HAP-1 (cell line): Measurements from ENCODE around the gene KMT2A.
A peak's percentile ranks its signal among the peaks of the same experiment; 100 is the strongest.
"Not testable (repeated sequence)": the region's sequence is repeated elsewhere in the genome, so short reads cannot be mapped to it uniquely, and the experiment has no call there.

Experiments used
- DNase-seq, 2 experiments: peaks; one replicate each; pipeline ENCODE4 v3.0.0-alpha.2; 2016 to 2020; ENCODE audit warnings: low spot score in 2 of 2
- H3K27me3 ChIP-seq: fragments of 250-450 bp; sonication (Bioruptor Pico); 2 replicates; pipeline ENCODE4 v1.5.1; 2020; ENCODE audit warnings: low read depth, mild to moderate bottlenecking, moderate library complexity
- H3K36me3 ChIP-seq: fragments of 250-450 bp; sonication (Bioruptor Pico); replicated peaks from 2 replicates; pipeline ENCODE4 v1.5.1; 2020; ENCODE audit warnings: mild to moderate bottlenecking
- H3K4me1 ChIP-seq: fragments of 250-450 bp; sonication (Bioruptor Pico); 2 replicates; pipeline ENCODE4 v1.5.1; 2020; ENCODE audit warnings: mild to moderate bottlenecking
- H3K4me3 ChIP-seq: fragments of 250-450 bp; sonication (Bioruptor Pico); 2 replicates; pipeline ENCODE4 v1.5.1; 2020; ENCODE audit warnings: mild to moderate bottlenecking, moderate library complexity
- H3K9me3 ChIP-seq: fragments of 250-450 bp; sonication (Bioruptor Pico); 2 replicates; pipeline ENCODE4 v1.5.1; 2020; ENCODE audit warnings: mild to moderate bottlenecking, moderate library complexity
- in situ Hi-C: fragments of 300-500 bp; cut with MboI; formaldehyde crosslinking; loops from 3 replicates; pipeline ENCODE4 v1.14.3; 2020; ENCODE audit warnings: low sequenced_read_pairs, inconsistent platforms, mixed read lengths

Gene KMT2A

DNA sequence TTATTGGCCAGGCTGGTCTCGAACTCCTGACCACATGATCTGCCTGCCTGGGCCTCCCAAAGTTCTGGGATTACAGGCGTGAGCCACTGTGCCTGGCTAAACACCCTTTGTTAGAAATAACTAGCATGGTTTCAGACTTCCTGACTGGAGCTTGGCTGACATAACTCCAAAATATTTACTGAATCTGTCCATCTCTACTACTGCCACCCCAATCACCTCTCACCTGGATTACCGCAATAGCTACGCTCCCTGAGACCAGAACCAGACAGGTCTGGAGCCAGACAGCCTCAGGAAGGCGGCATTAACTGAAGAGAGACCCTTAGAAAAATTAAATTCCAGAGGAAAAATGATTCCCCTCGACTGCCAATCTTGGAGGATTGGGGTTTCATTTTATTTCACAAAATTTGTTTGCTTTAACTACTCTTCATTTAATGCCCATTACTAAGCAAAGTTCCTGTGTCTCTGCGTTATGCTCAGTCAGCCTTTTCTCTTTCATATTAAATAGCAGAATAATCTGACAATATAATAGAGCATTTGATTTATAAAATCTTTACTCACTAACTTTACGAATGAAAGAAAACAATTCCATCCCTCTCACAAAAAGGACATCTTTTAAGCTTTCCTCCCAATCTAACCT, 107.8 kb downstream of the KMT2A start:
- Histone ChIP-seq H3K36me3 (no peaks in the 10 kb centered on the region), H3K4me1 (no peaks in the 10 kb centered on the region), H3K27me3 (no peaks in the 10 kb centered on the region), H3K4me3 (no peak overlapping the region), H3K9me3 (no peaks in the 10 kb centered on the region)
- in situ Hi-C loops = no loop called here
- no peak for DNase-seq

DNA sequence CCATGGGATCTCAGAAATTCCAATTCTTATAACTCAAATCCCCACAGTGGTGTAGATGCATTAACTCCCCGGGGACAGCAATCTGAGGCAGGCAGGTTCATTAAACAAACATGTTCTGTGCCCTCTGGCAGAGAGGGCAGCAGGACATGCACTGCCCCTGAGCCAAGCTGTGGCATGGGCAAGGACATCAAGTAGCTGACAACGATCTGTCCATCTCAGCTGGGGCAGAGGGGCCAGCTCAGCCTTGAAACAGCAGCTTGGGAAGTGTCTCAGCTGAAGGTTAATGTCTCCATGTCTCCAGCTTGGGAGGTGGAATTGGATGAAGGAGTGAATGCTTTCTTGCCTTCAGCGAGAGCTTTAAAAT, 108.3 kb downstream of the KMT2A start:
- Histone ChIP-seq H3K9me3 (no peaks in the 10 kb centered on the region), H3K27me3 (no peaks in the 10 kb centered on the region), H3K36me3 (no peaks in the 10 kb centered on the region), H3K4me1 (no peaks in the 10 kb centered on the region), H3K4me3 (no peak overlapping the region)
- in situ Hi-C loops = no loop called here
- DNase-seq = no peak

DNA sequence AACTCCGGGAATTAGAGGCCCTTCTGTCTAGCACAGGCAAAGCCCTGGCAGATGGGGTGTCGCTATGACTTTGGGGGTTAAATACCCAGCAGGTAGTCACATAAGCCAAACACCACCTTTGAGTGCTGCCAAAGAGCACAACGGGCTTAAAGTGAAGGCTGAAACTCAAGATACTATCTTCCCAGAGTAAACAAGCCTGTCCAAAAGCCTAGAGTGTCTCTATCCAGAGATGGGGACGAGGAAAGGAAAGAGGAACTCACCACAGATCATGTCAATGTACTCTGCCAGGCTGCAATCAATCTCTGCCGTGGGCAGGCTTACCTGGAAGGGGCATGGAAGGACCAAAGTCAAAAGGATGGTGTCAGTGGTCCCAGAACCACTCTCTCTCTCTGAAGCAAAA, 109.2 kb downstream of the KMT2A start:
- Histone ChIP-seq H3K4me3 (no peak overlapping the region), H3K36me3 (no peaks in the 10 kb centered on the region), H3K9me3 (no peaks in the 10 kb centered on the region), H3K27me3 (no peaks in the 10 kb centered on the region), H3K4me1 (no peaks in the 10 kb centered on the region)
- no peak for DNase-seq
- in situ Hi-C loops = no loop called here

- in situ Hi-C loops = no loop called here
- H3K9me3 ChIP-seq = no peaks in the 10 kb centered on the region
- no peaks in the 10 kb centered on the region for H3K4me1 ChIP-seq
- H3K4me3 ChIP-seq = no peak overlapping the region
- H3K36me3 ChIP-seq = peaks cover 2% of the 10 kb centered on the region; the same call in 1 of the 2 replicates
- no peak for DNase-seq
- no peaks in the 10 kb centered on the region for H3K27me3 ChIP-seq
Observed at GRCh38 chr11:118547132-118547531, 110.8 kb downstream of the KMT2A start.

DNA sequence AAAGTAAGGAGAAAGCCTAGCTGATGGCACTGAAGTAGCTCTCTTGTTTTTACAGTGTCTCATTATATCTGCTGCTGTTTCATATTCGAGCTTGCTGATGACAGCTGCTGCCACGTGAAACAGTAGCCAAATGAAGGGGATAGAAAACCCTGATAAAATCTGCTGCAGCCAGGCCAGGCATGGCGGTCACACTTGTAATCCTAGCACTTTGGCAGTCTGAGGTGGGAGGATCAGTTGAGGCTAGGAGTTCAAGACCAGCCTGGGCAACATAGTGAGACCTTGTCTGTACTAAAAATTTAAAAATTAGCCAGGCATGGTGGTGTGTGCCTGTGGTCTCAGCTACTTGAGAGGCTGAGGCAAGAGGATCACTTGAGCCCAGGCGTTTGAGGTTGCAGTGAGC, 116.0 kb downstream of the KMT2A start:
- Histone ChIP-seq H3K4me3 (no peak overlapping the region), H3K36me3 (peaks cover 12% of the 10 kb centered on the region), H3K27me3 (no peaks in the 10 kb centered on the region), H3K4me1 (no peaks in the 10 kb centered on the region), H3K9me3 (no peaks in the 10 kb centered on the region)
- in situ Hi-C loops = no loop called here
- DNase-seq = no peak

DNA sequence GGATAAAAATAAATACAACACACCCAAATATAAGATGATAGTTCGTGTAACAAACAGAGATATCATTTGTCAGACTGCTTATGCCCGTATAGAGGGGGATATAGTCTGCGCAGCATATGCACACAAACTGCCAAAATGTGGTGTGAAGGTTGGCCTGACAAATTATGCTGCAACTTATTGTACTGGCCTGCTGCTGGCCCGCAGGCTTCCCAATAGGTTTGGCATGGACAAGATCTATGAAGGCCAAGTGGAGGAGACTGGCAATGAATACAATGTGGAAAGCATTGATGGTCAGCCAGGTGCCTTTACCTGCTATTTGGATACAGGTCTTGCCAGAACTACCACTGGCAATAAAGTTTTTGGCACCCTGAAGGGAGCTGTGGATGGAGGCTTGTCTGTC, 124.5 kb downstream of the KMT2A start:
- Histone ChIP-seq H3K4me1 (no peaks in the 10 kb centered on the region), H3K9me3 (no peaks in the 10 kb centered on the region), H3K36me3 (peaks cover 4% of the 10 kb centered on the region; the same call in 1 of the 2 replicates), H3K27me3 (no peaks in the 10 kb centered on the region), H3K4me3 (no peak overlapping the region)
- in situ Hi-C loops = no loop called here
- DNase-seq = no peak

- DNase-seq = no peak
- Histone ChIP-seq H3K27me3 (no peaks in the 10 kb centered on the region), H3K36me3 (peaks cover 4% of the 10 kb centered on the region; the same call in 1 of the 2 replicates), H3K4me3 (no peak overlapping the region), H3K4me1 (no peaks in the 10 kb centered on the region; the same call in 1 of the 2 replicates), H3K9me3 (no peaks in the 10 kb centered on the region)
- in situ Hi-C loops = no loop called here
Observed at GRCh38 chr11:118565051-118565450, 128.8 kb downstream of the KMT2A start.

DNA sequence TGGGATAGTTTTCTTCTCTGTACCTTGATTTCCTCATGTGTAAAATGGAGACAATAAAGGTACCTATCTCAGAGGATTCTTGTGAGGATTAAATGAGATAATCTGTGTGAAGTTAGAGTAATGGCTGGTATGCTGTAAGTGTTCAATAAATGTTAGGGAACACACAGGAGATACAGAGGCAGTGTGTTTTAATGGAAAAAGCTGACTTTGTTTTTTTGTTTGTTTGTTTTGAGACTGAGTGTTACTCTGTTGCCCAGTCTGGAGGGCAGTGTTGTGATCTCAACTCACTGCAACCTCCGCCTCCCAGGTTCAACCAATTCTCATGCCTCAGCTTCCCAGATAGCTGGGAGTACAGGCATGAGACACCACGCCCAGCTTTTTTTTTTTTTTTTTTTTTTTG, 133.4 kb downstream of the KMT2A start:
- Histone ChIP-seq H3K36me3 (peaks cover 7% of the 10 kb centered on the region; the same call in 1 of the 2 replicates), H3K9me3 (no peaks in the 10 kb centered on the region), H3K4me1 (peaks cover 10% of the 10 kb centered on the region), H3K27me3 (no peaks in the 10 kb centered on the region), H3K4me3 (no peak overlapping the region)
- no peak for DNase-seq
- in situ Hi-C loops = no loop called here

DNA sequence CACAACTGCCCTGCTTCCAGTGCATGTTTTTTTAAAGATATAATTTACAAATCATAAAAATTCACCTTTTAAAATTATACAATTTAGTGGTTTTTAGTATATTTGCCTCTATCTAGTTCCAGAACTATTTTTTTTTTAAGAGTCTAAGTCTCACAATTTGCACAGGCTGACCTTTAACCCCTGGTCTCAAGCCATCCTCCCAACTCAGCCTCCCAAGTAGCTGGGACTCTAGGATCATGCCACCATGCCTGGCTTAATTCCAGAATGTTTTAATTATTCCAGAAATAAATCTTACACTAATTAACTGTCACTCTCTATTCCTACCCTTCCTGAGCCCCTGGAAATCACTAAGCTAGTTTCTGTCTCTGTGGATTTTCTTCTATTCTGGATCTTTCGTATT, 134.5 kb downstream of the KMT2A start:
- peaks cover 7% of the 10 kb centered on the region; the same call in 1 of the 2 replicates for H3K36me3 ChIP-seq
- H3K9me3 ChIP-seq = no peaks in the 10 kb centered on the region
- H3K27me3 ChIP-seq = no peaks in the 10 kb centered on the region
- no peak overlapping the region for H3K4me3 ChIP-seq
- in situ Hi-C loops = no loop called here
- no peak for DNase-seq
- peaks cover 15% of the 10 kb centered on the region for H3K4me1 ChIP-seq

GRCh38 chr11:118571701-118572060, 135.4 kb downstream of the KMT2A start:
- H3K36me3 ChIP-seq, in situ Hi-C loops, DNase-seq, H3K9me3 ChIP-seq, H3K27me3 ChIP-seq: not testable (repeated sequence)
- Histone ChIP-seq H3K4me1 (peaks cover 15% of the 10 kb centered on the region), H3K4me3 (peak overlapping the region; percentile 97)

- Histone ChIP-seq H3K4me1 (peaks cover 15% of the 10 kb centered on the region), H3K27me3 (no peaks in the 10 kb centered on the region), H3K36me3 (peaks cover 7% of the 10 kb centered on the region; the same call in 1 of the 2 replicates), H3K4me3 (peak within 1 kb of the TSS; percentile 97), H3K9me3 (no peaks in the 10 kb centered on the region)
- peak; percentile 41 to 83 for DNase-seq
- in situ Hi-C loops = no loop called here
Observed at GRCh38 chr11:118572061-118572980, 136.0 kb downstream of the KMT2A start, which contains the start of gene ARCN1. Gene ARCN1, plus strand, starts transcription at chr11:118572409. Its CDS starts 139 bp downstream, at chr11:118572548.

DNA sequence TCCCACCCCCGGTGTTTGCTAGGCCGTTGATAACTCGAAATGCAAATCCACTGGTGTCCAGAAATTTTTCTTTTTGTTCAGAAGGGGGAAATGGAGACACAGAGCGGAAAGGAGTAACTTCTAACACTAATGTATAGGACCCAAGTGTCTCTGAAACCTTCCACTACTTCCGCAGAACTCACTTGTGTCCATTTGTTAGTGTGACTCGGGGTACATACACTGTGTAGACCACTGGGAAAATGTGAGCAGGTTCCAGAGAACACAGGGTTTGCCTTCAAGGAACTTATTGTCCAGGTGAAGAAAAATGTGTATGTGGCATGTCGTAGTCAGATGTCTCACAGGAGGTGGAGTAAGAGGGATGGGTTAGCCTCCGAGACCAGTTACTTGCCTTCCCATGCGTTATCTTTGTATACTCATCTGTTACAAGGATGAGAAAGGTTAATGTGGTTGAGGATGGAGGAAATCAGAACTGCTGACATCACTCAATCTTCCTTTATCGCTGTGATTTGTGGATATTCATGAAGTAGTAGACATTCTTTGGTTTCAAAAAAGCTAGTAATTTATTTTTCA, 136.8 kb downstream of the KMT2A start:
- in situ Hi-C loops = no loop called here
- peak overlapping the region; percentile 97 for H3K4me3 ChIP-seq
- peak in 1 of 2 experiments; percentile 21 for DNase-seq

GRCh38 chr11:118574636-118575035, 138.3 kb downstream of the KMT2A start:
- H3K4me3 ChIP-seq = no peak overlapping the region

More for the DNA sequence above, 136.8 kb downstream of the KMT2A start:
- no peaks in the 10 kb centered on the region for H3K9me3 ChIP-seq
- H3K36me3 ChIP-seq = peaks cover 7% of the 10 kb centered on the region; the same call in 1 of the 2 replicates
- H3K4me1 ChIP-seq = peaks cover 15% of the 10 kb centered on the region
- H3K27me3 ChIP-seq = no peaks in the 10 kb centered on the region

More at GRCh38 chr11:118574636-118575035, 138.3 kb downstream of the KMT2A start:
- peaks cover 7% of the 10 kb centered on the region; the same call in 1 of the 2 replicates for H3K36me3 ChIP-seq
- H3K4me1 ChIP-seq = peaks cover 15% of the 10 kb centered on the region
- no peaks in the 10 kb centered on the region for H3K9me3 ChIP-seq
- H3K27me3 ChIP-seq = no peaks in the 10 kb centered on the region
- in situ Hi-C loops = no loop called here
- DNase-seq = no peak
